Measurements from ENCODE around the gene ST3GAL6.

GRCh38 chr3:98784042-98784441 lies 20.9 kb downstream of the ST3GAL6 start:
- TF ChIP-seq, protein P1, sequence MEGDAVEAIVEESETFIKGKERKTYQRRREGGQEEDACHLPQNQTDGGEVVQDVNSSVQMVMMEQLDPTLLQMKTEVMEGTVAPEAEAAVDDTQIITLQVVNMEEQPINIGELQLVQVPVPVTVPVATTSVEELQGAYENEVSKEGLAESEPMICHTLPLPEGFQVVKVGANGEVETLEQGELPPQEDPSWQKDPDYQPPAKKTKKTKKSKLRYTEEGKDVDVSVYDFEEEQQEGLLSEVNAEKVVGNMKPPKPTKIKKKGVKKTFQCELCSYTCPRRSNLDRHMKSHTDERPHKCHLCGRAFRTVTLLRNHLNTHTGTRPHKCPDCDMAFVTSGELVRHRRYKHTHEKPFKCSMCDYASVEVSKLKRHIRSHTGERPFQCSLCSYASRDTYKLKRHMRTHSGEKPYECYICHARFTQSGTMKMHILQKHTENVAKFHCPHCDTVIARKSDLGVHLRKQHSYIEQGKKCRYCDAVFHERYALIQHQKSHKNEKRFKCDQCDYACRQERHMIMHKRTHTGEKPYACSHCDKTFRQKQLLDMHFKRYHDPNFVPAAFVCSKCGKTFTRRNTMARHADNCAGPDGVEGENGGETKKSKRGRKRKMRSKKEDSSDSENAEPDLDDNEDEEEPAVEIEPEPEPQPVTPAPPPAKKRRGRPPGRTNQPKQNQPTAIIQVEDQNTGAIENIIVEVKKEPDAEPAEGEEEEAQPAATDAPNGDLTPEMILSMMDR (IDR thresholded peaks at IDR 0.05; ENCODE audit: low read length) = no peak
- no peak for TF ChIP-seq EZH2 (IDR thresholded peaks at IDR 0.05; ENCODE audit: borderline replicate concordance, low read length)
